Subcutaneous adipose tissue (tissue), 4 donors: ENCODE measurements around the gene ASPHD1. TPM values are rescaled to one million over a fixed set of nuclear protein-coding genes. Genes with fewer than 3 reads are reported as not detected.

ENCODE experiments used
- total RNA-seq, 4 donors: library from RNA; depleted of rRNA; stranded (reverse); fragments of >200 nt; gene quantifications; one replicate each; pipeline ENCODE4 v1.1.0, GENCODE V29; 2016
- TF ChIP-seq, protein P1 (sequence below): fragments of 450-650 bp; IDR thresholded peaks from one replicate; pipeline ENCODE4 v1.5.1; 2016; ENCODE audit warnings: low read depth, mild to moderate bottlenecking, control low read depth, antibody characterized with exemption, moderate library complexity

Gene ASPHD1
- total RNA-seq, 4 donors from 2014 or later: 0.44 to 3.7 (median 0.57) TPM; not detected in 1

DNA sequence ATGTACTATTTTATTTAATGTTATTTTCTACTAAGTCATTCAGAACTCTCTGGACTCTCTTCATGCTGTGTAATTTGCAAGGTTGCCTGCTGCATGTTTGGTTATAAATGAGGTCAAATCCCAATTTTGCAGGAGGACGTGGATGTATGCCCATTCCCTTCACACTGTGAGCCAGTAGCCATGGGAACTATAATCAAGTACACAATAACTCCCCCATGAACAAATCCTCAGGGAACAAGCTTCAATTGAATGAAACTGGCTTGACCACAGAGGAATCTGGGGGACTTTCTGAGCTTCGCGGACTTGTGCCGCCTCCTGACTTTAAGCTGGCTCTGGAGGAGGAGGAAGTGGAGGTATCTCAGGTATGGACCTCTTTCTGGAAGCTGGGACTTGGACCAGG, 40.4 kb downstream of the ASPHD1 start:
- TF ChIP-seq, protein P1, sequence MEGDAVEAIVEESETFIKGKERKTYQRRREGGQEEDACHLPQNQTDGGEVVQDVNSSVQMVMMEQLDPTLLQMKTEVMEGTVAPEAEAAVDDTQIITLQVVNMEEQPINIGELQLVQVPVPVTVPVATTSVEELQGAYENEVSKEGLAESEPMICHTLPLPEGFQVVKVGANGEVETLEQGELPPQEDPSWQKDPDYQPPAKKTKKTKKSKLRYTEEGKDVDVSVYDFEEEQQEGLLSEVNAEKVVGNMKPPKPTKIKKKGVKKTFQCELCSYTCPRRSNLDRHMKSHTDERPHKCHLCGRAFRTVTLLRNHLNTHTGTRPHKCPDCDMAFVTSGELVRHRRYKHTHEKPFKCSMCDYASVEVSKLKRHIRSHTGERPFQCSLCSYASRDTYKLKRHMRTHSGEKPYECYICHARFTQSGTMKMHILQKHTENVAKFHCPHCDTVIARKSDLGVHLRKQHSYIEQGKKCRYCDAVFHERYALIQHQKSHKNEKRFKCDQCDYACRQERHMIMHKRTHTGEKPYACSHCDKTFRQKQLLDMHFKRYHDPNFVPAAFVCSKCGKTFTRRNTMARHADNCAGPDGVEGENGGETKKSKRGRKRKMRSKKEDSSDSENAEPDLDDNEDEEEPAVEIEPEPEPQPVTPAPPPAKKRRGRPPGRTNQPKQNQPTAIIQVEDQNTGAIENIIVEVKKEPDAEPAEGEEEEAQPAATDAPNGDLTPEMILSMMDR: no peak

DNA sequence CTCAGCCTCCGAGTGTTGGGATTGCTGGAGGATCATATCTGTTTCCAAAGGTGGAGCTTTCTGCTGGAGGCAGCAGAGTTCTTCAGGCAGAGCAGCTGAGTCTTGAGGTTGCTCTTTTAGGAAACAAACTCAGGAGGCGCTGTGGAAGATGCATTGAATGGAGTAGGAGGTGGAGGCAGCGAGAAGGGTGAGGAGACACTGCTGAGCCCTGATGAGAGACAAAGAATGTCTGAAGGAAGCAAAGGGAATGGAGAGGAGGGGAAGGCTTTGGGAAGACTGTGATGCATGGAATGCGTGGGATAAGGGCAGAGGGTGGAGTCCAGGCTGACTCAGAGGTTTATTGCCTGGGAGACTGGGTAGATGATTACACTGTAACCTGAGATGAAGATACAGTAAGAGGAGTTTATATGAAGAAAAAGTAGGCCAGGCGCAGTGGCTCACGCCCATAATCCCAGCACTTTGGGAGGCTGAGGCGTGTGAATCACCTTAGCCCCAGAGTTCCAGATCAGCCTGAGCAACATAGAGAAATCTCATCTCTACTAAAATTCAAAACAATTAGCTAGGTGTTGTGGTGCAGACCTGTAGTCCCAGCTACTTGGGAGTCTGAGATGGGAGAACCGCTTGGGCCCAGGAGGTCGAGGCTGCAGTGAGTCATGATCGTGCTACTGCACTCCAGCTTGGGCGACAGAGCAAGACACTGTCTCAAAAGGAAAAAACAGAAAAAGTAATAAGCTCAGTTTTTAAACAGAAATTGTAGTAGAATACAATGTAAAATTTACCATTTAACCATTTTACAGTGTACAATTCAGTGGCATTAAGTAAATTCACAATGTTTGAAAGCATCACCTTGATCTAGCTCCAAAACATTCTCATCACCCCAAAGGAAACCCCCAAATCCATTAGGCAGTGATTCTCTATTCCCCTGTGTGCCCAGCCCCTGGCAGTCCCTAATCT, 43.8 kb downstream of the ASPHD1 start:
- TF ChIP-seq, protein P1: no peak

DNA sequence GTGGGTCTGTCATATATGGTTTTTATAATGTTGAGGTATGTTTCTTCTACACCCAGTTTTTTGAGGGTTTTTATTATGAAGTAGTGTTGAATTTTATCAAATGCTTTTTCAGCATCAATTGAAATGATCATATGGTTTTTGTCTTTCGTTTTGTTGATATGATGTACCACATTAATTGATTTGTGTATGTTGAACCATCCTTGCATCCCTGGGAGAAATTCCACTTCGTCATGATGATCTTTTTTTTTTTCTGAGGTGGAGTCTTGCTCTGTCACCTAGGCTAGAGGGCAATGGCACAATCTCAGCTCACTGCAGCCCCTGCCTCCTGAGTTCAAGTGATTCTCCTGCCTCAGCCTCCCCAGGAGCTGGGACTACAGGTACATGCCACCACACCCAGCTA, 47.6 kb downstream of the ASPHD1 start:
- TF ChIP-seq, protein P1: no peak

DNA sequence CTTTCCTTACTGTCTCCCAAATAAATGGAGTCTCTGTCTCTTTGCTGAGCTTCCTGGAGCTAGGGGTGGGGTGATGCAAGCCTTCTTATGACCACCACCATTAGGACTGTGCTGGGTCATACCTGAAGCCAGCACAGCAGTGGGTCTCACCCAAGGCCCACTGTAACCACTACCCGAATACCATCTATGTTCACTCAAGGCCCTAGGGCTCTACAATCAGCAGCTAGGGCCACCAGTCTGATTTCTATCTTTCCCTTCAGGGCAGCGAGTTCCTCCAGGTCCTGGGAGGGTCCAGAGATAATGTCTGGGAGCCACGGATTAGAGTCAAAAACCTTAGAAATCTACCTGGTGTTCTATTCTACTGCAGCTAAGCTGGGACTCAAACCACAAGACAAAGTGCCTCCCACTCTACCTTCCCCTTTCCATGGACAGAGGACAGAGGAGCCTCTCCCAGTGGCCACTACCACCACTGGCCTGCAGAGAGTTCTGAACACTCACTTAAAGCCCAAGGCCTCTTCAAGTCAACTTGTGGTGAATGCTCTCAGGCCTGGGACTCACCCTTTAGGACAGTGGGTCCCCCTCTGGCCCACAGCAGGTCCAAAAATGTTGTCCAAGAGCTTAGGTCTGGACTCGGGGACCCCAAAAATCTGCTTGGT, 50.6 kb downstream of the ASPHD1 start:
- TF ChIP-seq, protein P1: no peak

DNA sequence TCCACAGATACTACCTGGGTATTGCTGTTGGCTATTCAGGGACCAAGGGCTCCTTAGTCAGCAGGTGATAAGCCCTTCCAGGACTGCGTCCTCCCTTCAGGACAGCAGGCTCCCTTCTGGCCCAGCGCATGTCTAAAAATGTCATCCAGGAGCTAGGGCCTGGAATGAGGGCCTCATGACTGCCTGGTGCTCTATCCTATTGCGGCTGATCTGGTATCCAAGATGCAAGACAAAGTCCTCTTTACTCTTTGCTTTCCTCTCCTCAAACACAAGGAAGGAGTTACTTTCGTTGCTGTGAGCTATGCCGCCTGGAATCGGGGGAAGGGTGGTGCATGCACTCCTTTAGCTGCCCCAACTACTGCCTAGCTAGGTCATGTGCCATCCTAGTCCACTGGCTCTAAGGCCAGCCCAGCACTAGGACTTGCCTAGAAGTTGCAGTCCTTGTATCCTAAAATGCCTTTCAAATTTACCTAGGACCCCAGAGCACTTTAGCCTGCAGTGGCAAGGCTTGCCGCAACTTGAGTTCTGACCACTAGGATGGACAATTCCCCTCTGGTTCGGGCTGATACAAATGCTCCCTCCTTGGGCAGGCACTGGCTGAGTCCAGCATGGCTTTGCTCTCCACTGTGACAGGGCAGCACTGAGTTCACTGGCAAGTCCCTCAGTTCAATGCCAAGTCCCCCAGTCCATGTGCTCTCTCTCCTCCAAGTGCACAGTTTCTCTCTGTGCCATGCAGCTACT, 51.5 kb downstream of the ASPHD1 start:
- TF ChIP-seq, protein P1: no peak

Other genes with a start within 250 kb of the ASPHD1 start
- 1 to 10 TPM; 1.1 to 8.7 (median 1.8) TPM for gene SPN, start 237.2 kb upstream of the ASPHD1 start, total RNA-seq
- 10 to 100 TPM in 1 of 4 donors, 1 to 10 TPM in 3; 1.5 to 13.8 (median 2.4) TPM for gene QPRT, start 221.3 kb upstream of the ASPHD1 start, total RNA-seq
- gene C16orf54, start 154.5 kb upstream of the ASPHD1 start, total RNA-seq: 1 to 10 TPM in 3 of 4 donors, under 1 TPM in 1; 0.75 to 4.2 (median 1.6) TPM
- gene ZG16, start 122.2 kb upstream of the ASPHD1 start, total RNA-seq: under 1 TPM in 2 of 4 donors, not detected in 2; 0.17 to 0.75 TPM
- gene KIF22, start 109.7 kb upstream of the ASPHD1 start, total RNA-seq: 10 to 100 TPM; 10.6 to 18.1 (median 16.5) TPM
- gene MAZ, start 94.0 kb upstream of the ASPHD1 start, total RNA-seq: 10 to 100 TPM; 45.6 to 71.1 (median 62.7) TPM
- 1 to 10 TPM in 2 of 4 donors, under 1 TPM in 1, not detected in 1; 0.19 to 3.5 (median 2.9) TPM for gene PRRT2, start 88.3 kb upstream of the ASPHD1 start, total RNA-seq
- 10 to 100 TPM; 13.5 to 23.6 (median 19.2) TPM for gene PAGR1, start 84.3 kb upstream of the ASPHD1 start, total RNA-seq
- gene MVP, start 80.0 kb upstream of the ASPHD1 start, total RNA-seq: 100 to 1,000 TPM in 2 of 4 donors, 10 to 100 TPM in 2; 47.1 to 119 (median 103) TPM
- gene CDIPT, start 37.3 kb upstream of the ASPHD1 start, total RNA-seq: 100 to 1,000 TPM in 1 of 4 donors, 10 to 100 TPM in 3; 57.7 to 107 (median 94.7) TPM
- 1 to 10 TPM in 1 of 4 donors, under 1 TPM in 2, not detected in 1; 0.66 to 5.6 (median 0.75) TPM for gene SEZ6L2, start 938 bp upstream of the ASPHD1 start, total RNA-seq
- gene KCTD13, start 25.7 kb downstream of the ASPHD1 start, total RNA-seq: 10 to 100 TPM in 3 of 4 donors, 1 to 10 TPM in 1; 5.4 to 26.2 (median 23.3) TPM
- gene TMEM219, start 61.6 kb downstream of the ASPHD1 start, total RNA-seq: 100 to 1,000 TPM in 3 of 4 donors, 10 to 100 TPM in 1; 53.8 to 149 (median 120) TPM
- 10 to 100 TPM; 25.7 to 87.0 (median 31.4) TPM for gene TAOK2, start 73.4 kb downstream of the ASPHD1 start, total RNA-seq
- 10 to 100 TPM; 11.9 to 15.3 (median 14.2) TPM for gene HIRIP3, start 95.1 kb downstream of the ASPHD1 start, total RNA-seq
- 10 to 100 TPM in 3 of 4 donors, 1 to 10 TPM in 1; 8.5 to 45.0 (median 24.3) TPM for gene INO80E, start 95.8 kb downstream of the ASPHD1 start, total RNA-seq
- under 1 TPM in 2 of 4 donors, not detected in 2; 0.66 to 0.85 TPM for gene DOC2A, start 110.5 kb downstream of the ASPHD1 start, total RNA-seq
- not detected for gene C16orf92, start 122.7 kb downstream of the ASPHD1 start, total RNA-seq
- gene TLCD3B, start 130.8 kb downstream of the ASPHD1 start, total RNA-seq: not detected
- gene ALDOA, start 165.3 kb downstream of the ASPHD1 start, total RNA-seq: 100 to 1,000 TPM; 526 to 986 (median 599) TPM
- 10 to 100 TPM; 38.2 to 46.6 (median 43.6) TPM for gene PPP4C, start 175.5 kb downstream of the ASPHD1 start, total RNA-seq
- 1 to 10 TPM in 1 of 4 donors, under 1 TPM in 2, not detected in 1; 0.38 to 1.2 (median 0.44) TPM for gene TBX6, start 191.4 kb downstream of the ASPHD1 start, total RNA-seq
- 100 to 1,000 TPM in 2 of 4 donors, 10 to 100 TPM in 2; 54.8 to 105 (median 96.5) TPM for gene YPEL3, start 195.7 kb downstream of the ASPHD1 start, total RNA-seq
- gene GDPD3, start 213.0 kb downstream of the ASPHD1 start, total RNA-seq: 1 to 10 TPM; 2.5 to 3.6 (median 2.8) TPM
- 10 to 100 TPM; 55.0 to 81.6 (median 76.9) TPM for gene MAPK3, start 222.7 kb downstream of the ASPHD1 start, total RNA-seq